ENCODE results near the gene WAC.

DNA sequence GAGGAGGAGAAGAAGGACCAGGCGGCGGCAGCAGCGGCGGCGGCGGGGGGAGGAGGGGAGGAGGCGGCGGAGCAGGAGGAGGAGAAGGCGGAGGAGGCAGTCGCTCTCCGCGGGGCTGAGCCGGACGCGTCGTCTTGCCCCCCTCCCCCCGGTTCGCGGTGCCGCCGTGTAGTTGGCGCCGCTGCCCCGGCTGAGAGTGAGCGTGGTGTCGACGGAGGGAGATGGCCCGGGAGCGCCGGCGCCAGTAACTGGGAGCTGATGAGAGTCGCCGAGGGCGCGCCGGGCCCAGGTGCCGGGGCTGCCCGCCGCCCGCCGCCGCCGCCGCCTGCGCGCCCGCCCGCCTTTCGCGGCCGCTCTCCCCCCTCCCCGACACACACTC, 257 bp downstream of the WAC start:
- TF ChIP-seq, protein P1, sequence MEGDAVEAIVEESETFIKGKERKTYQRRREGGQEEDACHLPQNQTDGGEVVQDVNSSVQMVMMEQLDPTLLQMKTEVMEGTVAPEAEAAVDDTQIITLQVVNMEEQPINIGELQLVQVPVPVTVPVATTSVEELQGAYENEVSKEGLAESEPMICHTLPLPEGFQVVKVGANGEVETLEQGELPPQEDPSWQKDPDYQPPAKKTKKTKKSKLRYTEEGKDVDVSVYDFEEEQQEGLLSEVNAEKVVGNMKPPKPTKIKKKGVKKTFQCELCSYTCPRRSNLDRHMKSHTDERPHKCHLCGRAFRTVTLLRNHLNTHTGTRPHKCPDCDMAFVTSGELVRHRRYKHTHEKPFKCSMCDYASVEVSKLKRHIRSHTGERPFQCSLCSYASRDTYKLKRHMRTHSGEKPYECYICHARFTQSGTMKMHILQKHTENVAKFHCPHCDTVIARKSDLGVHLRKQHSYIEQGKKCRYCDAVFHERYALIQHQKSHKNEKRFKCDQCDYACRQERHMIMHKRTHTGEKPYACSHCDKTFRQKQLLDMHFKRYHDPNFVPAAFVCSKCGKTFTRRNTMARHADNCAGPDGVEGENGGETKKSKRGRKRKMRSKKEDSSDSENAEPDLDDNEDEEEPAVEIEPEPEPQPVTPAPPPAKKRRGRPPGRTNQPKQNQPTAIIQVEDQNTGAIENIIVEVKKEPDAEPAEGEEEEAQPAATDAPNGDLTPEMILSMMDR (IDR thresholded peaks at IDR 0.05) = no peak
- no peak for TF ChIP-seq EP300 (IDR thresholded peaks at IDR 0.05)
- no peak for TF ChIP-seq POLR2AphosphoS5 (IDR thresholded peaks at IDR 0.05)
- TF ChIP-seq POLR2A (IDR thresholded peaks at IDR 0.05) = no peak
